Activated gamma-delta T cell (primary cell): Measurements from ENCODE around the gene PPIA.
A peak's percentile ranks its signal among the peaks of the same experiment; 100 is the strongest.
"Not testable (repeated sequence)": the region's sequence is repeated elsewhere in the genome, so short reads cannot be mapped to it uniquely, and the experiment has no call there.

ENCODE experiments used
- DNase-seq: peaks from one replicate; lab custom pipeline; 2025; lab: John Stamatoyannopoulos, UW

PPIA gene

DNA sequence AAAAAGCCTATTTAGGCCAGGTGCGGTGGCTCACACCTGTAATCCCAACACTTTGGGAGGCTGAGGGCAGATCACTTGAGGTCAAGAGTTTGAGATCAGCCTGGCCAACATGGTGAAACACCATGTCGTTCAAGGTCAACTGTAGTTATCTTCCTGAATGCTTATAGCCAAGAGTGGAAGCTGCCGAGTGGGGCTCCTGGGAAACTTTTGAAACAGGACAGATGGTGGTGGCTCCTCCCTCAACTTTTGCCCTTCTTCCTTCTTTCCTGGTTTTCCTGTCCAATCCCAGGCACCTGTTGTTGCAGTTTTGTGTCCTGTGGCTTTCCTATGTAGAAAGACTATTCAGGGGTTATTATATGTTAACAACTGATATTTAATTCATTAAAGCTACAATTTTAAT, 8.7 kb upstream of the PPIA start:
- DNase-seq, result no peak

DNA sequence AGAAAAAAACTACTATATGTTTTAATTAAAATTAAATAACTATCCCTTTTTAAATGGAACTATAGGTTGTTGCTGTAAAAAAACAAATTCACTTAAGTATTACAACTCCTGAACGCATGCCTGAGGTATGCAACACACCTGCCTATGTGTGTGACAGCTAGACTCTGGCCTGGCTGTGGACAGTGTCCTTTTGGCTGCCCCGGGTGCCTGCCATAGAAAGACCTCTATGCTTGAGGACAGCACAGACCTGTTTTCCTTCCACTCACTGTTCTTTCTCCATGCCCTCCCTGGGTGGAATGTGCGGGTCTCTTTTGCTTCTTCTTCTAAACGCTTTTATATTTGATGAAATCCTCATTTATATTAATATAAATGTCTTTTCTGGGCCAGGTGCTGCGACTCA, 6.5 kb upstream of the PPIA start:
- no peak for DNase-seq

DNA sequence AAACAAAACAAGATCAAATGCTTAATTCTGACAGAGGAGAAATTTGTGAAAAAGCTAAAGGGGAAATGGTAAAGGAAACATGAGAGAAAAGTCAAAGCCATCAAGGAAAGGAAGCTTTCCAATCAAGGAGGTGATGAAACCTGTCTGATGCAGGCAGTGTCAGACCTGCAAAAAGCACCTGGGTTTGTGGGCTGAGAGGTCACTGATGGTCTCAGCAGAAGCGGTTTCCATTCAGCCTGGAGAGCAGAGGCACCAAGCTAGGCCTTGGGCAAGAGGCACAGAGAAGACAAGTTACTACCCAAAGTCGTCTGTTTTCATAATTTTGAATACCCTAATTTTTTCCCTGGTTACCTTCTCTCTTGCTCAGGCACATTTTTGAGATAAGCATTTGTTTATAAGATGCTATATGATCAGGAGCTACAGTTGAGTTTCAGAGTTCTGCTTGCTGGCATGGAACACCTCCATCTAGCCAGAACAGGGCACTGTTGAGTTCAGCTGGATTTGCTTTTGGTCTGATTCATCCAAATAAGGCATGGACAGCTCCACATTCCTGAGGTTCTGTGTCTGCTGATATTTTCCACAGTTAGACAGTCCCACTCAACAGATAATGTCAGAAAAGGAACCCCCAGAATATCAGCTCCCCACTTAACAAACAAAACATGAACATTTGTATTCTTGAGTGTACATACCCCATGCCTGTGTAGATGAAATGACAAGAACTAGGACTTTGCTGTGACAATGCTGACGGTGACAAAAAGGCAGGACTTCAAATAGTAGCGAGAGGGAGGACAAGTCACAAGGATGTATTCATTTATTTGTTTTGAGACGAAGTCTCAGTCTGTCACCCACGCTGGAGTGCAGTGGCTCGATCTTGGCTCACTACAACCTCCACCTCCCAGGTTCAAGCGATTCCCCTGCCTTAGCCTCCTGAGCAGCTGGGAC, 4.9 kb upstream of the PPIA start:
- DNase-seq, result no peak

DNA sequence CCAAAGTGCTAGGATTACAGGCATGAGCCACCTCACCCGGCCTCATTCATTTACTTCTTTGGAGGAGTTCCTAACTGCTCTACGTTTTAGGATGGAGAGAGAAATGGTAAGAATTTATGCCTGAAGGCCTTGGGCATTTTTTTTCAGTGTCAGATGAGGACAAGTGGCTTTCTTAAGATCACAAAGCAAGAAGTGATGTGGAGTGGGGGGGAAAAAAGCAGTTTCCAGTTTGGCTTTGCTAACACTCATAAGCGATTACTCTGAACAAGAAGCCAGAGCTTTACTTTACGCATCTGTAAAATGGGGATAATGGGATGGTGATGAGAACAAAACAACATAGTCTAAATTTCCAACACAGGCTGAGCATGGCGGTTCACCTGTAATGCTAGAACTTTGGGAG, 2.6 kb upstream of the PPIA start:
- DNase-seq, result no peak

DNA sequence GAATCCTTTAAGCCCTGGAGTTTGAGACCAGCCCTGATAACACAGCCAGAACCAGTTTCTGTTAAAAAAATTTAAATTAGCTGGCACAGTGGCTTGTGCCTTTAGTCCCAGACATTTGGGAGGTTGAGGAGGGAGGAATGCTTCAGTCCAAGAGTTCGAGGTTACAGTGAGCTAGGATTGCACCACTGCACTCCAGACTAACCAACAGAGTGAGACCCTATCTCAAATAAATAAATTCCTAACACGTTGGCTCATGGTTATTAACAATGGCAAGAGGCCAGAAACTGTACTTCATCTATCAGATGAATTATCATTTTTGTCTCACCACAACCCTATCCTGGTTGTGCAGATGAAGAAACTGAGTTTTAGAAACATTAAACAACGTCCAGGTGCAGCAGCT, 2.1 kb upstream of the PPIA start:
- no peak for DNase-seq

DNA sequence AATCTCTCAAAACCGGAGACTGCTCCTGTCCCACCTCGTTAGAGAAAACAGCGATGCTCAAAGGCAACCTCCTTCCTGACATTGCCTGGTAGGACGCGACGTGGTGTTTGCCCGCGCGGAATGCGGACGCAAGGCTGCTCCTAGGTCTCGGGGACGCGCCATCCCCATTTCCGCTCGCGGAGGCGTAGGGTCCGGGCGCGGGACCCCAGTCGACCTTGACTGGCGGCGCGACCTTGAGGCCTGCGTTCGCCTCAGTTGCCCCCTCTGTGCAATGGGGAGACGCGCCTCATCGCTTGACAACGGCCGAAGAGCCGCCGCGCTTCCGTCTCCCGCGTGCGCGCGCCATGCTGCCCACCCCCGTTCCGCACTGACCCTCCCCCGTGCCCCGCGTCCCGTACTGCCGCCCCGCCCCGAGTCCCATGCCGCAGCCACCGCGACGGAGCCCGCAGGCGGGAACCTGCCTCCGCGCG, 412 bp upstream of the PPIA start:
- DNase-seq, result no peak

DNA sequence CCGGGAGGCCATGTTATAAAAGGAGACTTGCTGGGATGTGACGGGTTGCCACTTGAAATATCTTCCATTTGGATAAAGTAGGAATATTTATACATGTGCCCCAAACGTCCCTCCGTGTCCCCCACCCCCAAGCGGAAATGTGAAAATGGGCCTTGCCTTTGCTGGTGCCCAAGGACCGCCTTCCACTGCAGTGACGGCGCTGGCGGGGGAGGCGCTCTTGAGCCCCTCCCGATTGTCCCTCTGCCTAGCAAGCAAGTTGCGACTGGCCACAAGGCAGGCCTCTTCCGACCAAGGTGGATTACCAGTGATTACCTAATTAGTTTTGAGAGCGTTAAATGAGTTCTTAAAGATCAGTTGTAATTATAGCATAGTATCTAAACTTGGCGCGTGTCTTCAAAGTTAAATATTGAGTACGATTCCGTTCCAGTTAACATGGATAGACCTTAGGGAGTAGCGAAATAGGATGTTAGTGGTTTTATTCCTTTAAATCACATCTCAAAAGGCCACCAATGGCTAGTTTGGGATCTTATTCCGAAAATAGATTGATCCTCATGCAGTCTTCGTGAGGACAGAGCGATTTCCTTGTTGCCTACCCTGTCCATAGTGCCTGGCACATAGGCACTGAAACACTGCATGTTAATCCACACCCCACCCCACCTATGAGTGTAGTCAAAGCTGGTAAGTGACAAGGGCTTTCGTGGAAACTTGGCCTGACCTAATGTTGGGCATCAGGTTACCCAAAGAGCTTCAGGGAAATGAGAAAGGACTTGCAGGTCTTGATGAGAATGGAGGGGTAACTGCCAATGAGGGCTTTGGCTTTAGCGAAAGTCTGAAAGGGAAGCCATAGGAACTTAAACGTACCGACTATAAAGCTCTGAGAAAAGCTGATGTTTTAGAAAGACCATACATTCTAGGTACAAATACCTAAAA, 1.1 kb downstream of the PPIA start:
- peak; percentile 72 for DNase-seq

DNA sequence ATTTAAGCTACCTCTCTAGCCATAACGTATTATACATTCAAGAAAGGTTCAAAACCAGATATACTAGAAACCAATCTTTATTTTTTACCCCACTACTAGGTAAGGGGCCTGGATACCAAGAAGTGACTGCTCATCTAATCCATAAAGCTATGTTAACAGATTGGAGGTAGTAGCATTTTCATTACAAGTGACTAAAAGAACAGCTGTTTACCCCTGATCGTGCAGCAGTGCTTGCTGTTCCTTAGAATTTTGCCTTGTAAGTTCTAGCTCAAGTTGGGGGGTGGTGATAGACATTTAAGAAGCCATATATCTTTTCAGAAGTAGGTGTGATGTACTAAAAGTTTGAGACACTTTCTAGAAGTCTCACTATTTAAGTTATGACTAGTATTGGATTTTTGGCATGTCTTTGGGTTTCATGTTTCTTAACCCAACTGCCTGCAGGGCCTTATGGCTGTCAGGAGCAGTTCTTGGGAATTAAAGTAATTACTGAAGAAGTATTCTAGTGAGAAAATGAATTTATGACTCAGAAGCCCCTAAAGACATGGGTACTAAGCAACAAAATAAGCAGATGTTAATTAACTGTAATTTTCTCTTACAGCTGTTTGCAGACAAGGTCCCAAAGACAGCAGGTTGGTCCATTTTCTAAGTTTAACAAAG, 2.3 kb downstream of the PPIA start:
- DNase-seq, result no peak

DNA sequence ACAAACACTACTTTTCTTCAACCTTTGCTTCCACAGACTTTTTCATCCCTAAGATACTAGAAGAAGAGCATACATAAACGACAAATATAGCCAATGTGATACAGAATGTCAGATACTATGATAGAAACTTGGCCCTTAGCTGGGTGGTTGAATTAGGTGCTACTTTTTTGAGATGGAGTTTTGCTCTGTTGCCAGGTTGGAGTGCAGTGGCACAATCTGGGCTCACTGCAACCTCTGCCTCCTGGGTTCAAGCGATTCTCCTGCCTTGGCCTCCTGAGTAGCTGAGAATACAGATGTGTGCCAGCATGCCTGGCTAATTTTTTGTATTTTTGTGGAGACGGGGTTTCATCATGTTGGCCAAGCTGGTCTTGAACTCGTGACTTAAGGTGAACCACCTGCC, 3.5 kb downstream of the PPIA start:
- no peak for DNase-seq

DNA sequence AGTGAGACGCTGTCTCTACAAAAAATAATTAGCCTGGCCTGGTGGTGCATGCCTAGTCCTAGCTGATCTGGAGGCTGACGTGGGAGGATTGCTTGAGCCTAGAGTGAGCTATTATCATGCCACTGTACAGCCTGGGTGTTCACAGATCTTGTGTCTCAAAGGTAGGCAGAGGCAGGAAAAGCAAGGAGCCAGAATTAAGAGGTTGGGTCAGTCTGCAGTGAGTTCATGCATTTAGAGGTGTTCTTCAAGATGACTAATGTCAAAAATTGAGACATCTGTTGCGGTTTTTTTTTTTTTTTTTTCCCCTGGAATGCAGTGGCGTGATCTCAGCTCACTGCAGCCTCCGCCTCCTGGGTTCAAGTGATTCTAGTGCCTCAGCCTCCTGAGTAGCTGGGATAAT, 5.4 kb downstream of the PPIA start:
- no peak for DNase-seq

DNA sequence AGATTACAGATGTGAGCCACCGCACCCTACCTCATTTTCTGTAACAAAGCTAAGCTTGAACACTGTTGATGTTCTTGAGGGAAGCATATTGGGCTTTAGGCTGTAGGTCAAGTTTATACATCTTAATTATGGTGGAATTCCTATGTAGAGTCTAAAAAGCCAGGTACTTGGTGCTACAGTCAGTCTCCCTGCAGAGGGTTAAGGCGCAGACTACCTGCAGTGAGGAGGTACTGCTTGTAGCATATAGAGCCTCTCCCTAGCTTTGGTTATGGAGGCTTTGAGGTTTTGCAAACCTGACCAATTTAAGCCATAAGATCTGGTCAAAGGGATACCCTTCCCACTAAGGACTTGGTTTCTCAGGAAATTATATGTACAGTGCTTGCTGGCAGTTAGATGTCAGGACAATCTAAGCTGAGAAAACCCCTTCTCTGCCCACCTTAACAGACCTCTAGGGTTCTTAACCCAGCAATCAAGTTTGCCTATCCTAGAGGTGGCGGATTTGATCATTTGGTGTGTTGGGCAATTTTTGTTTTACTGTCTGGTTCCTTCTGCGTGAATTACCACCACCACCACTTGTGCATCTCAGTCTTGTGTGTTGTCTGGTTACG, 6.0 kb downstream of the PPIA start:
- no peak for DNase-seq

DNA sequence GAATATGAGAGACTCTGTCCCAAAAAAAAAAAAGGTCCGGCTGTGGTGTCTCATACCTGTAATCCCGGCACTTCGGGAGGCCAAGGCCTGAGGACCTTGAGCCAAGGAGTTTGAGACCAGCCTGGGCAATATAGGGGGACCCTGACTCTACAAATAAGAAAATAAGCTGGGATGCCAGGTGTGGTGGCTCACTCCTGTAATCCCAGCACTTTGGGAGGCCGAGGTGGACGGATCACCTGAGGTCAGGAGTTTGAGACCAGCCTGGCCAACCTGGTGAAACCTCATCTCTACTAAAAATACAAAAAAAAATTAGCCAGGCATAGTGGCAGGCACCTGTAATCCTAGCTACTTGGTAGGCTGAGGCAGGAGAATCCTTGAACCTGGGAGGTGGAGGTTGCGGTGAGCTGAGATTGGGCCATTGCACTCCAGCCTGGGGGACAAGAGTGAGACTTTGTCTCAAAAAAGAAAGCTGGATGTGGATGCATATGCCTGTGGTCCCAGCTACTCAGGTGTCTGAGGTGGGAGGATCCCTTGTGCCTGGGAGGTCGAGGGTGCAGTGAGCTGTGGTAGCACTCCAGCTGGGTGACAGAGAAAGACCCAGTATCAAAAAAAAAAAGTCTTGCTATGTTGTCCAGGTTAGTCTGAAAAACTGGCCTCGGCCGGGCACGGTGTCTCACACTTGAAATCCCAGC, 7.5 kb downstream of the PPIA start:
- DNase-seq, result not testable (repeated sequence)

DNA sequence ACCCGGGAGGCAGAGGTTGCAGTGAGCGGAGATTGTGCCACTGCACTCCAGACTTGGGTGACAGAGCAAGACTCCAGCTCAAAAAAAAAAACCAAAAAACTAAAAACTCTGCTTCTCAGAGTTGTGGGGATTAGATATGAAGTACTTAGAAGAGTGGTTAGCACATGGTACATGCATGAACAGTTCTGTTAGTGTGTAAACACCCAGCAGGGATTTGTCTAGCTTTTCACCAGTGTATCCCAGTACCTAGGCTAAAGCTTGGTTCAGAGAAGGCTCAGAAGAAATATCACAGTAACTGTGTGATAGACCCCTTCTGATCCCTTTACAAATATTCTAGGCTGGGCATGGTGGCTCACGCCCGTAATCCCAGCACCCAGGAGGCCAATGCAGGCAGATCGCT, 9.5 kb downstream of the PPIA start:
- DNase-seq, result no peak

DNA sequence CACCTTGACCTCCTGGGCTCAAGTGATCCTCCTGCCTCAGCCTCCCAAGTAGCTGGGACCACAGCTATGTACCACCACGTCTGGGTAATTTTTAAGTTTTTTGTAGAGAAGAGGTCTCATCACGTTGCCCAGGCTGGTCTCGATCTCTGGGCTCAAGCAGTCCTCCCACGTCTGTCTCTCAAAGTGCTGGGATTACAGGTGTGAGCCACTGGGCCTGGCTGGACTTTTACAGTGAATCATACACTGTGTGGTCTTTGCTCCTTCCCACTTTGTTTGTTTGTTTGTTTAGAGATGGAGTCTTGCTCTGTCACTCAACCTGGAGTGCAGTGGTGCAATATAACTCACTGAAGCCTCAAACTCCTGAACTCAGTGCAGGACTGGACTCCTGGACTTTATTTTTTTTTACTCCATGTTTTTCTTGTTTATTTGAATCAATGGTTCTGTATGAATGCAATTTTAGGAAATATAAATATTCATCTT, 12.5 kb downstream of the PPIA start:
- no peak for DNase-seq

DNA sequence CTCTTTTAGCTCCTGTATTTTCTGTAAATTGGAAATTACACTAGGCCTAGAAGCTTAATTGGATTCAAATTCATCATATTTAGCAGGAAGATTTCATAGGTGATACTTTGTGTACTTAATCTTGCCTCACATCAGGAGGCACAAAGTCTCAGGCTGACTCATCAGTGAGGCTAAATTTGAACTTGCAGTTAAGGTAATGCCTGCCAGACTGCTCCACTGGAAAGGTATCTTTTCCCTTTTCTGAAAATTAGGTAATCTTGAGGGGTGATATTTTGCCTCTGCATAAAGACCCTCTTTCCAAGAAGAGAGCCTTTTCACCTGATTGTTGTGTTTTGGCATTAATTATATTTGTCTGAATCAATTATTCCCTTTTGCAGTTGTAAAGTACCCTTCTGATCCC, 14.6 kb downstream of the PPIA start:
- no peak for DNase-seq

DNA sequence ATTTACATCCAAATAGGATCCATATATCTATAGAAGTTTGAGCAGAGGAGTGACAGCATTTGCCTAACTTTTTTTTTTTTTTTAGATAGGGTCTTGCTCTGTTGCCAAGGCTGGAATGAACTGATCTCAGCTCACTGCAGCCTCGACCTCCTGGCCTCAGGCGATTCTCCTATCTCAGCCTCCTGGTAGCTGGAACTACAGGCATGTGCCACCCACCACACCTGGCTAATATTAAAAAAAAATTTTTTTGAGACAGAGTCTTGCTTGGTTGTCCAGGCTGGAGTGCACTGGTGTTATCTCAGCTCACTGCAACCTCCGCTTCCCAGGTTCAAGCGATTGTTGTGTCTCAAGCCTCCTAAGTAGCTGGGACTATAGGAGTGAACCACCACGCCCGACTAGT, 15.1 kb downstream of the PPIA start:
- DNase-seq, result no peak

DNA sequence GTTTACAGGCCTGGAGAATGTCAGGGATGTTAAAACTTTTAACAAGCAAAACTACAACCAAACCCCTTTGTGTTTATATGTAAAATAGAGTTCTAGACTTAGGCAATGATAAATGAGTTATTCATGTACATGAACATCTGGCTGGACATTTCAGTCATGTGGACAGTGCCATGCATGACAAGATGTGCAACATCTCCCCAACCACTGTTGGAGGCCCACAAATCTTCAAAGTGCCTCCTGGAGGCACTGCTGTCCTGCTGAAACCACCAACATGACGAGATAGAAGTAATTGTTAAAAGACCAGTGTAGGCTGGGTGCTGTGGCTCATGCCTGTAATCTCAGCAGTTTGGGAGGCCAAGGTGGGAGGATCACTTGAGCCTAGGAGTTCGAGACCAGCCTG, 18.4 kb downstream of the PPIA start:
- no peak for DNase-seq

DNA sequence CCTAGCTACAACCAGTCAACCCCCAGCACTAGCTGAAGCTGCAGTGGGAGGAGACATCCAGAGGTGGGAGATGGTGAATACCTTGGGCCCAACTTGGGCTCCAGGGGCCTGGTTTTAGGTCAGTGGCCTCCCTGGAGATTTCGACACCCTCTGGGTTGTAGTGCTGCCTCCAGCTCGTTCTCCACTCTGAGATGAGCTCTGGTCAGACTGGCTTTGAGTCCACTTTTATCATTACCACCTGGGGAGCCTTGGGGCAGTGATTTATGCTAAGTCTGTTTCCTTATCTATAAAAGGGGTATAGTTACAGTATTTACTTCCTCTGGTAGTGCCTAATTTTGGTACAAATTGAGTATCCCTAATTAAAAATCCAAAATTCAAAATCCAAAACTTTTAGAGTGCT, 22.8 kb downstream of the PPIA start:
- no peak for DNase-seq

DNA sequence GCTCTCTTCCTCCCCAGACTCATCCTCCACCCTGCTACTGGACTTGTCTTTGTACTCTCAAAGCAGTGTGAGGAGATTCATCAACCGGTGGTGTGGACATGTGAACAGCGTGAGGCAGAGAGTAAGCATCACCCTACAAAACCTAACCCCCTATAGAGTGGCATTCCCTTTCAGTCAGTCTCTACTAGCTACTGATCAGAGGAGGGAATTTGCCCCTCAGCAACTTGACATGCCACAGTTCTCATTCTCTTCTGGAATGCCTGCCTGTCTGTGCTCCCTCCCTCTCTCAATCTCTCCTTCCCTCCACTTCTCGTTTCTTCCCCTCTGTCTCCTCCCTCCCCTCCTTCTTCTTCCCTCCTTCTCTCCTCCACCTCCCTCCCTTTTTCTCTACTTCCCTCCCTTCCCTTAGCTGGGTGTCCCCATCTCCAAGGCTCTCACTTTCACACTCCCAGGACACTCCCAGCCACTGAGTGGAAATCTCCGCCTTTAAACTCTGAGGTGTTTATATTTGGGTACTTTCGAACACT, 26.8 kb downstream of the PPIA start:
- DNase-seq, result no peak

DNA sequence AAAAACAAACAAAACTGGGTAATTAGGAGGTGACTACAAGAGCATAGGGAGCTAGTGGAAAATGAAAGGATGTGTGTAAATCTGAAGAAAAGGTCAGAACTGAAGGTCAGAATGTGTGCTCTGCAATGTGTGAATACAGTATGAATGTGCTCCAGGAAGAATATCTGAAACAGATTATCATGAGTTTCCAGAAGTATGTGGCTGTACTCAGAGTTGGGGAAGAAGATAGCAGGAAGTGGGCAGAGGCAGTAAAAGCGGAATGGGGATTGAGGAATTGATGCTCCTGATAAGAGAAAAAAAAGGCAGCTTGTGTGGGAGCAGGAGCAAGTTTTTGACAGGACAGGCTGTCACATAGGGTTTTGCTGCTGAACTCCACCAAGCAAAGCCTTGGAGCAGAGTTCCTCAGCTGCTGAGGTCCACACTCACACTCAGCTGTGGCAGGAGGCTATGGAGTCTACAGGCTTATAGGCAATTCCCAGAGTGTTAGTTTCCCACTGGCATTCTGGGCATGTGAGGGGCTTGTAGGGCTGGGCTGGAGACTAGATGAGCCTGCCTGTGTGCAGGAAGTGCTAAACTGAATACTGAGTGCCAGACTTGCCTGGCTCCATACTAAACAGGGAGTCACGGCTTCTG, 28.5 kb downstream of the PPIA start:
- DNase-seq, result no peak
